K562 (cell line): ENCODE data around the gene TTYH2. TPM values are rescaled to one million over a fixed set of nuclear protein-coding genes. Genes with fewer than 3 reads are reported as not detected.

Experiments used
- ATAC-seq: fragments of 200-7000 bp; cut with Tn5 transposase; 3 replicates; pipeline ENCODE4 v1.9.1; 2020; ENCODE audit warnings: moderate library complexity
- BruUV-seq: library from RNA; stranded (reverse); fragments of 400-500 nt; replicated peaks from 2 replicates; lab custom pipeline; 2021; lab: Mats Ljungman, UMichigan
- CTCF ChIA-PET: fragments of 300-600 bp; formaldehyde crosslinking; extraction: SDS; loops from one replicate; lab custom pipeline; 2021; ENCODE audit warnings: low intra/inter-chr PET ratio; lab: Yijun Ruan, JAX
- POLR2A ChIA-PET: fragments of 300-600, 350-650 bp; sonication (Branson Sonifier 250); formaldehyde crosslinking; extraction: SDS; loops from one replicate; lab custom pipeline; 2021; ENCODE audit warnings: antibody characterized with exemption, inconsistent platforms; lab: Yijun Ruan, JAX
- DNase-seq, 4 experiments: peaks; one replicate each; pipeline versions ENCODE4 v3.0.0 to v3.0.0-alpha.2; 2011 to 2018; ENCODE audit warnings: low spot score in 3 of 4, mixed read lengths in 3 of 4; ENCODE audit errors: extremely low read depth in 1 of 4
- FAIRE-seq: peaks from 2 replicates; lab custom pipeline; 2011; peaks lifted over from hg19 to GRCh38; lab: Jason Lieb, UNC
- H2AFZ ChIP-seq: 2 replicates; pipeline ENCODE4 v1.6.0; 2011; ENCODE audit warnings: low read depth, low read length, control low read depth, inconsistent platforms
- H3K27ac ChIP-seq: fragments of 200-600 bp; 3 replicates; pipeline ENCODE4 v1.8.0; 2011; ENCODE audit warnings: low read depth, mild to moderate bottlenecking, control low read depth, inconsistent platforms, low read length, moderate library complexity, mixed read lengths; ENCODE audit errors: extremely low read depth
- H3K27me3 ChIP-seq, 2 experiments: fragments of 300-600 bp in 1 of 2; 2 replicates in 1 of 2; 3 replicates in 1 of 2; pipeline versions ENCODE4 v1.6.0 to v1.8.0; 2011; ENCODE audit warnings: inconsistent platforms in 2 of 2, low read length in 2 of 2, mild to moderate bottlenecking in 1 of 2, mixed read lengths in 1 of 2, moderate library complexity in 1 of 2; ENCODE audit not compliant: control insufficient read depth in 2 of 2, insufficient read depth in 2 of 2
- H3K36me3 ChIP-seq: fragments of 300-600 bp; 3 replicates; pipeline ENCODE4 v1.8.0; 2011; ENCODE audit warnings: mild to moderate bottlenecking, low read length, inconsistent platforms; ENCODE audit not compliant: control insufficient read depth, insufficient read depth
- H3K4me1 ChIP-seq, 2 experiments: fragments of 200-600 bp in 1 of 2; replicated peaks in 1 of 2; 2 replicates in 1 of 2; 3 replicates in 1 of 2; pipeline versions ENCODE4 v1.5.1 to v1.8.0; 2011; ENCODE audit warnings: inconsistent platforms in 2 of 2, low read length in 2 of 2, mild to moderate bottlenecking in 1 of 2, mixed read lengths in 1 of 2, moderate library complexity in 1 of 2; ENCODE audit not compliant: control insufficient read depth in 2 of 2, insufficient read depth in 2 of 2
- H3K4me2 ChIP-seq: 2 replicates; pipeline ENCODE4 v1.6.1; 2011; ENCODE audit warnings: low read length, control low read depth, inconsistent platforms, mixed read lengths; ENCODE audit not compliant: insufficient read depth
- H3K4me3 ChIP-seq: fragments of 200-600 bp; sonication (generic), shearing (Covaris generic); 2 replicates; pipeline ENCODE4 v1.5.1; 2016; ENCODE audit warnings: control low read depth, inconsistent platforms
- H3K79me2 ChIP-seq: fragments of 200-600 bp; 3 replicates; pipeline ENCODE4 v1.8.0; 2011; ENCODE audit warnings: low read length, inconsistent platforms; ENCODE audit not compliant: control insufficient read depth, insufficient read depth
- H3K9ac ChIP-seq, 2 experiments: 2 replicates each; pipeline versions ENCODE4 v1.6.0 to v1.6.1; 2011; ENCODE audit warnings: low read depth in 2 of 2, low read length in 2 of 2, control low read depth in 1 of 2, inconsistent platforms in 1 of 2, mild to moderate bottlenecking in 1 of 2, mixed read lengths in 1 of 2; ENCODE audit not compliant: insufficient read depth in 1 of 2
- H3K9me1 ChIP-seq: one replicate; pipeline ENCODE4 v1.6.0; 2011; ENCODE audit warnings: inconsistent platforms, mild to moderate bottlenecking, low read length, moderate library complexity; ENCODE audit not compliant: control insufficient read depth, insufficient read depth
- H3K9me3 ChIP-seq: replicated peaks from 2 replicates; pipeline ENCODE4 v1.5.1; 2011; ENCODE audit warnings: low read depth, low read length, inconsistent platforms; ENCODE audit not compliant: control insufficient read depth, insufficient read depth
- H4K20me1 ChIP-seq: replicated peaks from 2 replicates; pipeline ENCODE4 v1.6.1; 2011; ENCODE audit warnings: low read length, inconsistent platforms, mixed read lengths; ENCODE audit not compliant: control insufficient read depth, insufficient read depth
- C11orf30 ChIP-seq: fragments of 450-650 bp; IDR thresholded peaks from 2 replicates; pipeline ENCODE4 v1.6.1; 2016; ENCODE audit warnings: low read depth, mild to moderate bottlenecking
- CBX8 ChIP-seq: fragments of 200-600 bp; sonication (generic); IDR thresholded peaks from 2 replicates; pipeline ENCODE4 v1.6.1; 2012; ENCODE audit warnings: borderline replicate concordance, mixed run types, low read depth, mild to moderate bottlenecking, moderate library complexity, mixed read lengths, low read length, control low read depth, inconsistent platforms; ENCODE audit not compliant: poor library complexity, severe bottlenecking; ENCODE audit errors: extremely low read depth
- HNRNPH1 ChIP-seq: fragments of 200-400 bp; formaldehyde crosslinking; optimal IDR thresholded peaks from 2 replicates; pipeline ENCODE3; 2017; ENCODE audit warnings: low read depth, mild to moderate bottlenecking, low read length, moderate library complexity
- HOXB6 ChIP-seq: fragments of 250-450 bp; sonication (Bioruptor Pico); IDR thresholded peaks from 2 replicates; pipeline ENCODE4 v1.5.1; 2022; ENCODE audit warnings: mild to moderate bottlenecking, borderline replicate concordance
- SMAD3 ChIP-seq: fragments of 450-650 bp; formaldehyde crosslinking; conservative IDR thresholded peaks from 2 replicates; pipeline ENCODE4 v1.4.0; 2020; ENCODE audit warnings: mild to moderate bottlenecking
- TCF3 ChIP-seq: sonication (generic); formaldehyde crosslinking; IDR thresholded peaks from 2 replicates; pipeline ENCODE4 v1.4.0; 2020; ENCODE audit warnings: mild to moderate bottlenecking, missing genetic modification reagents
- TCF7 ChIP-seq: sonication (generic); IDR thresholded peaks from 2 replicates; pipeline ENCODE4 v1.6.1; 2016; ENCODE audit warnings: antibody characterized with exemption, borderline replicate concordance
- ZFP36 ChIP-seq: fragments of 150-350 bp; IDR thresholded peaks from 2 replicates; pipeline ENCODE4 v1.6.1; 2018; ENCODE audit warnings: low read length, low read depth; ENCODE audit not compliant: partially characterized antibody
- ZNF316 ChIP-seq: fragments of 450-650 bp; IDR thresholded peaks from 2 replicates; pipeline ENCODE4 v1.6.1; 2016
- ZNF644 ChIP-seq: fragments of 200-800 bp; sonication (Bioruptor generic); IDR thresholded peaks from 2 replicates; pipeline ENCODE4 v1.6.1; 2016; ENCODE audit warnings: low read depth, missing genetic modification characterization, missing compliant biosample characterization
- WGBS: fragments of 100-300 bp; shearing (Covaris generic); methylation state at CpG from one replicate; pipeline ENCODE4 v1.1.6; 2016; ENCODE audit warnings: low coverage, mixed read lengths; ENCODE audit not compliant: insufficient coverage; ENCODE audit errors: missing lambda C conversion rate; 5-methylcytosine and 5-hydroxymethylcytosine counted together
- in situ Hi-C: fragments of 300-500 bp; cut with MboI; formaldehyde crosslinking; loops from 4 replicates; pipeline ENCODE4 v1.15.0; 2018; ENCODE audit warnings: inconsistent platforms, mixed read lengths
- intact Hi-C: fragments of 100-400 bp; cut with micrococcal nuclease; formaldehyde crosslinking; loops from 2 replicates; pipeline ENCODE4 v1.14.2; 2022
- polyA plus RNA-seq, 8 experiments: library from polyadenylated mRNA; depleted of rRNA in 4 of 8; stranded (reverse) in 5 of 8; unstranded in 3 of 8; fragments of >200 nt; fragmentation: Nextera tagmentation in 2 of 8; fragmentation: Illumina TruSeq in 1 of 8; extraction: Ambion mirVana in 2 of 8; extraction: Trizol in 1 of 8; gene quantifications; 2 replicates each; pipeline versions ENCODE4 v1.2.1 to v1.2.3, GENCODE V29; 2011 to 2014; ENCODE audit warnings: inconsistent platforms in 1 of 8, missing spikeins in 1 of 8
- total RNA-seq, 7 experiments: library from RNA; depleted of rRNA in 6 of 7; stranded (reverse); fragments of >200 nt in 6 of 7; fragmentation: Illumina TruSeq in 2 of 7; extraction: Trizol in 2 of 7; gene quantifications; 2 replicates each; pipeline versions ENCODE4 v1.2.1 to v1.2.3, GENCODE V29; 2011 to 2021; ENCODE audit warnings: low replicate concordance in 1 of 7
- TF ChIP-seq, protein P1 (sequence below): fragments of 450-650 bp; conservative IDR thresholded peaks from 2 replicates; pipeline ENCODE4 v1.6.1; 2016; ENCODE audit warnings: missing genetic modification characterization, low read depth, mild to moderate bottlenecking, control low read depth, missing compliant biosample characterization
- TF ChIP-seq, protein P2 (sequence below), 2 experiments: IDR thresholded peaks in 1 of 2; conservative IDR thresholded peaks in 1 of 2; 2 replicates each; pipeline ENCODE4 v1.6.1; 2016; ENCODE audit warnings: low read depth in 2 of 2, mild to moderate bottlenecking in 1 of 2, missing compliant biosample characterization in 1 of 2, missing genetic modification characterization in 1 of 2, moderate library complexity in 1 of 2
- TF ChIP-seq, protein P3 (sequence below): fragments of 450-650 bp; IDR thresholded peaks from 2 replicates; pipeline ENCODE4 v1.6.1; 2016

The TTYH2 gene
- total and polyA plus RNA-seq, 9 of the 15 experiments (the other 6 are each of a cell fraction or from before 2014, with no cell fraction given): 0.03 to 2.0 (median 0.91) TPM

DNA sequence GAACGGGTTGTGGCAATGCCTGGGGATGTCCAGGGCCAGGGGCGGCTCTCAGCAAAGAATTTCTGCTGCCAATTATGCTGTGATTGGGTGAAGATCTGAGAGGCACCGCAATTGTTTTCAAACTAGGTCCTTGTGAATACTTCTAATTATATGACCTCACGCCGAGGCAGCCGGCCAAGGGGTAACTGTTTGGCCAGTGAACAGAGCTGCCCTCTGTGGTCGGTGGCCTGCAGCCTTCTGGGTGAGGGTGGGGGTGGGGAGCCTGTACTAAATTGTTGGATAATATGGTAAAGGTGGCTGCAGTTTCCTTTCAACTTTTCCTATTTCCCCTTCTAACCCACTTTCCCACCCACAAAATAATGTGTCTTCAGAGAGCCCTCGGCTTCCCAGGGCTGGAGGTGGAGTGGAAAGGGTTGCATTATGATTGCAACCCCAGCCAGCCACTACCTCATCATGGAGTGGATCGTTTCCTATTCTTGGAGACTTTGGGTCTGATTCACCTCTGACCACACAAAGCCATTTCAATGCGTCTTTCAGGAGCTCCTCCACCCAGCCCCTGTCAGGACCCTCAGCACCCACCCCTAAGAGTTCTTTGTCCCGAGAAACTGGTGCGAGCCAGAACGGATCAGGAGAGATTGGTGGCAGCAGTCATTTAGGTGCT lies 58.7 kb downstream of the TTYH2 start (continued):
- TF ChIP-seq CBX8 (no peak), HNRNPH1 (no peak), TCF3 (no peak), ZNF644 (tag) (no peak)

DNA sequence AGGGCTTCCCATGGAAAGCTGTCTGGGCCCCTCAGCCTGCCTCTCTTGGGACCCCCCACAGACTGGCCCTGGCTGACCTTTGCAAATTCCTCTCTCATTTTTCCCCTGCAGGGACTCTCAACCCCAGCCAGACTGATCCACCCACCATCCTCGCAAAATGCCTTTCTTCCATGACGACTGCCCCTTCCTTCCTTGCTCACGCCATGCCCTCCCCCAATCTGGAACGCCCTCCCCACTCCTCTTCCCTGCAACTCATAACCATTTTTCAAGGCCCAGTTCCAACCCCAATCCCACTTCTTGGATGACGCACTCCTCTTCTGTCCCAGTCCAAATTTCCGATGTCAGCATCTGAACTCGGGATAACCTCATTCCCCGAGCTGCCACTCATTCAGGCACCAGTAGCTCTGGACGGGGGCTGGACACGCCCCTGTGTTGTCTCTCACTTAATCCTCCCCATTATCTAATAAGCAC lies 59.4 kb downstream of the TTYH2 start:
- H3K9me1 ChIP-seq: no peaks in the 10 kb centered on the region
- H3K27me3 ChIP-seq: peaks cover 35 to 76% of the 10 kb centered on the region in 2 experiments
- H3K36me3 ChIP-seq: no peaks in the 10 kb centered on the region
- H4K20me1 ChIP-seq: peaks cover 4% of the 10 kb centered on the region; the same call in 1 of the 2 replicates
- FAIRE-seq: no peak
- no peak for DNase-seq
- no TSS peak for BruUV-seq
- no peak overlapping the region for H3K9ac ChIP-seq
- intact Hi-C loops: no loop called here
- H3K4me2 ChIP-seq: no peak overlapping the region
- H3K4me3 ChIP-seq: no peak overlapping the region
- ChIA-PET CTCF (no interaction called here), POLR2A (interaction anchor here (0.6 kb wide), 1 partner anchor 40 kb away, joined by 3 read pairs; no protein-coding TSS in a partner anchor)
- no peak for ATAC-seq
- peaks cover 2 to 10% of the 10 kb centered on the region in 2 experiments; a peak in 3 of 5 replicates for H3K4me1 ChIP-seq
- 8% methylated on average over 8 of the region's 10 CpGs for WGBS
- TF ChIP-seq, protein P1, sequence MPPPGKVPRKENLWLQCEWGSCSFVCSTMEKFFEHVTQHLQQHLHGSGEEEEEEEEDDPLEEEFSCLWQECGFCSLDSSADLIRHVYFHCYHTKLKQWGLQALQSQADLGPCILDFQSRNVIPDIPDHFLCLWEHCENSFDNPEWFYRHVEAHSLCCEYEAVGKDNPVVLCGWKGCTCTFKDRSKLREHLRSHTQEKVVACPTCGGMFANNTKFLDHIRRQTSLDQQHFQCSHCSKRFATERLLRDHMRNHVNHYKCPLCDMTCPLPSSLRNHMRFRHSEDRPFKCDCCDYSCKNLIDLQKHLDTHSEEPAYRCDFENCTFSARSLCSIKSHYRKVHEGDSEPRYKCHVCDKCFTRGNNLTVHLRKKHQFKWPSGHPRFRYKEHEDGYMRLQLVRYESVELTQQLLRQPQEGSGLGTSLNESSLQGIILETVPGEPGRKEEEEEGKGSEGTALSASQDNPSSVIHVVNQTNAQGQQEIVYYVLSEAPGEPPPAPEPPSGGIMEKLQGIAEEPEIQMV (tag): no peak
- TF ChIP-seq ZNF316 (0 out of 2 replicates have a peak, but pooled peaks have one; percentile 9), TCF7 (no peak), SMAD3 (CRISPR knock-in tag) (no peak), C11orf30 (peak; percentile 25; the same call in 1 of the 2 replicates), HOXB6 (CRISPR knock-in tag) (no peak), ZFP36 (no peak)
- TF ChIP-seq, protein P2, sequence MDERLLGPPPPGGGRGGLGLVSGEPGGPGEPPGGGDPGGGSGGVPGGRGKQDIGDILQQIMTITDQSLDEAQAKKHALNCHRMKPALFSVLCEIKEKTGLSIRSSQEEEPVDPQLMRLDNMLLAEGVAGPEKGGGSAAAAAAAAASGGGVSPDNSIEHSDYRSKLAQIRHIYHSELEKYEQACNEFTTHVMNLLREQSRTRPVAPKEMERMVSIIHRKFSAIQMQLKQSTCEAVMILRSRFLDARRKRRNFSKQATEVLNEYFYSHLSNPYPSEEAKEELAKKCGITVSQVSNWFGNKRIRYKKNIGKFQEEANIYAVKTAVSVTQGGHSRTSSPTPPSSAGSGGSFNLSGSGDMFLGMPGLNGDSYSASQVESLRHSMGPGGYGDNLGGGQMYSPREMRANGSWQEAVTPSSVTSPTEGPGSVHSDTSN (CRISPR knock-in tag; IDR thresholded peaks at IDR 0.05; ENCODE audit: low read depth): no peak
- TF ChIP-seq, protein P2 (tag; conservative IDR thresholded peaks at IDR 0.05; ENCODE audit: low read depth): peak; percentile 39; the same call in 1 of the 2 replicates
- TF ChIP-seq, protein P3, sequence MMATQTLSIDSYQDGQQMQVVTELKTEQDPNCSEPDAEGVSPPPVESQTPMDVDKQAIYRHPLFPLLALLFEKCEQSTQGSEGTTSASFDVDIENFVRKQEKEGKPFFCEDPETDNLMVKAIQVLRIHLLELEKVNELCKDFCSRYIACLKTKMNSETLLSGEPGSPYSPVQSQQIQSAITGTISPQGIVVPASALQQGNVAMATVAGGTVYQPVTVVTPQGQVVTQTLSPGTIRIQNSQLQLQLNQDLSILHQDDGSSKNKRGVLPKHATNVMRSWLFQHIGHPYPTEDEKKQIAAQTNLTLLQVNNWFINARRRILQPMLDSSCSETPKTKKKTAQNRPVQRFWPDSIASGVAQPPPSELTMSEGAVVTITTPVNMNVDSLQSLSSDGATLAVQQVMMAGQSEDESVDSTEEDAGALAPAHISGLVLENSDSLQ: peak; percentile 90
- no peak overlapping the region for H3K27ac ChIP-seq
- no peaks in the 10 kb centered on the region for H3K79me2 ChIP-seq
- H2AFZ ChIP-seq: no peak overlapping the region
- H3K9me3 ChIP-seq: no peaks in the 10 kb centered on the region; the same call in 1 of the 2 replicates
- in situ Hi-C loops: no loop called here
